Upper lobe of right lung (tissue), 1 donor: Measurements from ENCODE around the gene RNH1. TPM values are rescaled to one million over a fixed set of nuclear protein-coding genes. Genes with fewer than 3 reads are reported as not detected.
A peak's percentile ranks its signal among the peaks of the same experiment; 100 is the strongest.

ENCODE experiments used
- ATAC-seq: fragments of 200-7000 bp; cut with Tn5 transposase; one replicate; pipeline ENCODE4 v1.9.1; 2020; ENCODE audit warnings: mild to moderate bottlenecking, moderate library complexity
- DNase-seq: peaks from one replicate; pipeline ENCODE4 v3.0.0-alpha.2; 2020
- H3K27ac ChIP-seq: fragments of 200-600 bp; one replicate; pipeline ENCODE4 v1.8.0; 2022
- H3K27me3 ChIP-seq: fragments of 200-600 bp; one replicate; pipeline ENCODE4 v1.8.0; 2022; ENCODE audit warnings: mild to moderate bottlenecking
- H3K36me3 ChIP-seq: fragments of 200-600 bp; one replicate; pipeline ENCODE4 v1.8.0; 2022
- H3K4me1 ChIP-seq: fragments of 200-600 bp; one replicate; pipeline ENCODE4 v1.8.0; 2022
- H3K4me3 ChIP-seq: fragments of 200-600 bp; one replicate; pipeline ENCODE4 v1.8.0; 2022; ENCODE audit warnings: mild to moderate bottlenecking
- H3K9me3 ChIP-seq: fragments of 200-600 bp; one replicate; pipeline ENCODE4 v1.8.0; 2022
- intact Hi-C: fragments of 100-400 bp; cut with DNase I; formaldehyde crosslinking; loops from one replicate; pipeline ENCODE4 v1.11.0; 2022
- total RNA-seq: library from RNA; stranded (reverse); fragmentation: NEBNext Ultra II Directional; extraction: Animal tissue kit (Norgen Biotek cat#: 25700); gene quantifications from one replicate; pipeline ENCODE4 v1.2.1, GENCODE V29; 2021
- TF ChIP-seq, protein P1 (sequence below): fragments of 200-600 bp; IDR thresholded peaks from one replicate; pipeline ENCODE4 v1.8.0; 2022; ENCODE audit warnings: antibody characterized with exemption
- donor health status: DM: no; HTN: yes; CAD: no; lungs with severe emphysema.

The RNH1 gene
- total RNA-seq, 1 donor from 2014 or later, result 245 TPM

DNA sequence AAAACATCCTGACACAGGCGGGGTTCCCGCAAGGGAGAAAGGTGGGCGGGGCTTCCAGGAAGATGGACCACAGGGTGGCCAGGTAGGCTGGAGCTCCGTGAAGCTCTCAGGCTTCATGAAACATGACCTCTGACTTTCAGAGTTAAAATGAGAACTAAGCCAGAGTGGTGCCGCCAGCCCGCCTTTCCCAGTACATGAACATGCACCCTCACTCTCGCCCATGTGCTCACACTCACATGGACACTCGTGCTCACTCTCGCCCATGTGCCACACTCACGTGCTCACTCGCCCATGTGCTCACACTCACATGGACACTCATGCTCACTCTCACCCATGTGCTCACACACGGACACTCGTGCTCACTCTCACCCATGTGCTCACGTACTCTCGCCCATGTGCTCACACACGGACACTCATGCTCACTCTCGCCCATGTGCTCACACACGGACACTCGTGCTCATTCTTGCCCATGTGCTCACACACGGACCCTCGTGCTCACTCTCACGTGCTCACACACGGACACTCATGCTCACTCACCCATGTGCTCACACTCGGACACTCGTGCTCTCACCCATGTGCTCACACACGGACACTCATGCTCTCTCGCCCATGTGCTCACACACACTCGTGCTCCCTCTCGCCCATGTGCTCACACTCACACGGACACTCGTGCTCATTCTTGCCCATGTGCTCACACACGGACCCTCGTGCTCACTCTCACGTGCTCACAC is 10.0 kb downstream of the RNH1 start:
- intact Hi-C loops, result no loop called here
- Histone ChIP-seq H3K4me3 (no peak overlapping the region), H3K4me1 (peaks cover 1% of the 10 kb centered on the region)

DNA sequence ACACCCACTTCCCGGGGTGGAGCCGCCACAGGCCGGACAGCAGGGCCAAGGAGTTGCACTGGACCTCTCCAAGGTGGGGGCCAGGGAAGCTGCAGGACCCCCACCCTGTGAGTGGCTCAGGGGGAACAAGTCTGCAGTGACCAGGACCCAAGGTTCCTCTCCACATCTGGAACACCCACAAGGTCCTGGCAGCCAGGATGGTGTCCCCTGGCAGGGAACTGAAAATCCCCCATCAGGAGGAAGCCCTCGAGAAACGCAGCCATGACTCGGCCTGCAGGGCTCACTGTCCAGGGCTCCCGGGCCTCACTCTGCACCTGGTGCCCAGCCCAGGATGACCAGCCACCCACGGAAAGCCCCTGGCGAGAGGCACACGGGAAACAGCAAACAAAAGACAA is 11.5 kb downstream of the RNH1 start:
- Histone ChIP-seq H3K9me3 (no peaks in the 10 kb centered on the region), H3K4me1 (no peaks in the 10 kb centered on the region), H3K27me3 (no peaks in the 10 kb centered on the region), H3K4me3 (no peak overlapping the region), H3K36me3 (peaks cover 80% of the 10 kb centered on the region), H3K27ac (no peak overlapping the region)
- TF ChIP-seq, protein P1, sequence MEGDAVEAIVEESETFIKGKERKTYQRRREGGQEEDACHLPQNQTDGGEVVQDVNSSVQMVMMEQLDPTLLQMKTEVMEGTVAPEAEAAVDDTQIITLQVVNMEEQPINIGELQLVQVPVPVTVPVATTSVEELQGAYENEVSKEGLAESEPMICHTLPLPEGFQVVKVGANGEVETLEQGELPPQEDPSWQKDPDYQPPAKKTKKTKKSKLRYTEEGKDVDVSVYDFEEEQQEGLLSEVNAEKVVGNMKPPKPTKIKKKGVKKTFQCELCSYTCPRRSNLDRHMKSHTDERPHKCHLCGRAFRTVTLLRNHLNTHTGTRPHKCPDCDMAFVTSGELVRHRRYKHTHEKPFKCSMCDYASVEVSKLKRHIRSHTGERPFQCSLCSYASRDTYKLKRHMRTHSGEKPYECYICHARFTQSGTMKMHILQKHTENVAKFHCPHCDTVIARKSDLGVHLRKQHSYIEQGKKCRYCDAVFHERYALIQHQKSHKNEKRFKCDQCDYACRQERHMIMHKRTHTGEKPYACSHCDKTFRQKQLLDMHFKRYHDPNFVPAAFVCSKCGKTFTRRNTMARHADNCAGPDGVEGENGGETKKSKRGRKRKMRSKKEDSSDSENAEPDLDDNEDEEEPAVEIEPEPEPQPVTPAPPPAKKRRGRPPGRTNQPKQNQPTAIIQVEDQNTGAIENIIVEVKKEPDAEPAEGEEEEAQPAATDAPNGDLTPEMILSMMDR, result no peak
- ATAC-seq, result no peak
- DNase-seq, result peak; percentile 54
- intact Hi-C loops, result no loop called here

More for the DNA sequence above, 10.0 kb downstream of the RNH1 start:
- ATAC-seq, result no peak
- H3K27ac ChIP-seq, result no peak overlapping the region
- peak; percentile 50 for DNase-seq
- H3K9me3 ChIP-seq, result no peaks in the 10 kb centered on the region
- H3K36me3 ChIP-seq, result peaks cover 92% of the 10 kb centered on the region
- no peaks in the 10 kb centered on the region for H3K27me3 ChIP-seq
- TF ChIP-seq, protein P1, result no peak

DNA sequence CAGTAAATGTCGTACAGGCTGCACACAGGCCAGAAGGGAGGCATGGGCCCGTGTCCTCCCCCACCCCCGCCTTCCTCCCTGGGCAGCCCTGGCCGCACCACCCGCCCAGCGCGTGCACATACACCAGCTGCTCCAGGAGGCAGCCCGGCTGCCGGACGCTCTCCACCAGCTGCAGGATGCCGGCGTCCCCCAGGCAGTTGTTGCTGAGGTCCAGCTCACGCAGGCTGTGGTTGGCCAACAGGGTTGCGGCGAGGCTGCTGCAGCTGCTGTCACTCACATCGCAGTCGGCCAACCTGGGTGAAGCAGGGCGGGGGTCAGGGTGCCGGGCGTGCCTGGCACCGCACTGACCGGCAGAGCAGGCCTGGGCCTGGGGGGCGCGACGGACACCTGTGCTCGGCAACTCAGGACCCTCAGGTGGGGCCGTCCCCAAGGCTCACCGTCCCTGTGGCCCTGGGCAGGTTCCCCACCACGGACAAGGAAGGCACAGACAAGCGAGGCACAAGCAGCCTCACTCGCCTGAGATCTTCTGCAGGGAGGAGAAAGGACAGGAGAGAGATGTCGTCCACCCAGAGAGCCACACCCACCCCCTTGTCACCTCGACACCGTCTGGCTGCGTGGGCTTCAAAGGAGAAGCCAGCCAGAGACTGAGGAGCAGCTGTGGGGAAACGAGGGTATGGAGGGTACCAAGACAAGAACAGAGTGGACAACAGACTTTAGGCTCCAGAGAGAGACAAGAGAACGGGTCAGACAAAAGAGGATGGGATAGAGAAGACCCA is 12.1 kb downstream of the RNH1 start:
- Histone ChIP-seq H3K27ac (no peak overlapping the region), H3K9me3 (no peaks in the 10 kb centered on the region), H3K27me3 (no peaks in the 10 kb centered on the region), H3K36me3 (peaks cover 80% of the 10 kb centered on the region), H3K4me3 (no peak overlapping the region), H3K4me1 (no peaks in the 10 kb centered on the region)
- intact Hi-C loops, result no loop called here
- peak; percentile 63 for DNase-seq
- TF ChIP-seq, protein P1, result no peak
- ATAC-seq, result no peak

DNA sequence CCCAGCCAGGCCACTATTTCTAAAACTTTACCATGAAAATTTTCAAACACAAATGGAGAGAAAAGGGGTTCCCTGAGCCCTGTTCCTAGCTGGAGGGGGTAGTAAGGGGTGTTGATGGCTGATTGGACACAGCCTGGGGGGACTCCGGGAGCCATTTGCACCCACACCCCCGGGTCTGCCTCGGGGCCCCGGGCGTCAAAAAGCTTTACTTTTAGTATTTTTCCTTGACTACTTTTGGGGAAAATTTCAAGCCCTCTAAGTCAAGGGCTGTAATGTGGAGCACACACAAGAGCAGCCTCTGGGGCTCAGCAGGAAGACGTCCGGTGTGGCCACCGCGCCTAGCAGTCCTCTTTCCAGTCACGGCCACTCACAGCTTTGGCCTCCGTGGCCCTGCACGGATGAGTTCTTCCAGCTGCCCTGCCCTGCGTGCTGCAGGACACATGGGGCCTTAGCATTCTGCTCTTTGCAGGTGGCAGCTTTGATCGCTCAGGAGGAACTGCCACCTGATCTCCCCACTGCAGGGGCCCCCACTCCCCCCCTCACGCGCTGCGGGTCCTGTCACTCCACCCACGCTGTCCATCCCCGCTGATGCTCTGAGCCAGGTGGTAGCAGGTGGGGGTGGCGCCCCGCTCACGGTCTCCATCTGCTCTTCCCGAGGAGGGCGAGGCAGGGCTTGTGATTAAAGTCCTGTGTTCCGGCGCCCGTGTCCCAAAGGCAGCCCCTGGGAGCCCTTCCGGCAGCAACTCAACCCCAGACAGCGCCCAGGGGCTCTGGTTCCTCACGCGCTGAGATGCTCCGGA is 14.4 kb downstream of the RNH1 start:
- H3K27me3 ChIP-seq, result no peaks in the 10 kb centered on the region
- DNase-seq, result peak; percentile 60
- TF ChIP-seq, protein P1, result no peak
- no peaks in the 10 kb centered on the region for H3K4me1 ChIP-seq
- ATAC-seq, result no peak
- H3K27ac ChIP-seq, result no peak overlapping the region
- no peak overlapping the region for H3K4me3 ChIP-seq
- intact Hi-C loops, result no loop called here
- peaks cover 63% of the 10 kb centered on the region for H3K36me3 ChIP-seq
- H3K9me3 ChIP-seq, result no peaks in the 10 kb centered on the region

DNA sequence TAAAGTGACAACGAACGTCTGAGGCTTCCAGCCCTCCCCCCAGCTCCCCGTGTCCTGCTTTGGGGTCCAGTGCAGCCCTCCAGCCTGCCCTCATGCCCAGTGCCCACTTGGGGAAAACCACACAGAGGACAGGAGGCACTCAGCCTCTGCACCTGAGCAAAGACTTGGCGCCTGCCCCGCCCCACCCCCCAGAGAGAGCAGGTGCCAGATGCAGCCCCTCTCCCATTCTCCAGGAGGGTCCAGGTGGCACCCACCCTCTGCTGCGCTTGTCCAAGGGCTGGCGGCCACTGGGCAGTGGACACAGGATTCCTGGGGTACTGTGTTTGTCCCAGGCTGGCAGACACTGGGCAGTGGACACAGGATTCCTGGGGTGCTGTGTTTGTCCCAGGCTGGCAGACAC is 15.7 kb downstream of the RNH1 start:
- no peak overlapping the region for H3K27ac ChIP-seq
- H3K4me1 ChIP-seq, result no peaks in the 10 kb centered on the region
- TF ChIP-seq, protein P1, result no peak
- H3K27me3 ChIP-seq, result no peaks in the 10 kb centered on the region
- intact Hi-C loops, result no loop called here
- ATAC-seq, result no peak
- H3K4me3 ChIP-seq, result no peak overlapping the region
- no peak for DNase-seq
- peaks cover 50% of the 10 kb centered on the region for H3K36me3 ChIP-seq
- H3K9me3 ChIP-seq, result no peaks in the 10 kb centered on the region
